Mononuclear cell (primary cell): ENCODE data around the gene SAYSD1. TPM values are rescaled to one million over a fixed set of nuclear protein-coding genes. Genes with fewer than 3 reads are reported as not detected.

Experiments used
- H3K27me3 ChIP-seq: 2 replicates; pipeline ENCODE4 v1.6.0; 2011; ENCODE audit warnings: low read length, control low read depth; ENCODE audit not compliant: insufficient read depth
- H3K4me1 ChIP-seq: 2 replicates; pipeline ENCODE4 v1.5.1; 2011; ENCODE audit warnings: mild to moderate bottlenecking, low read length, control low read depth; ENCODE audit not compliant: insufficient read depth
- H3K4me3 ChIP-seq: 2 replicates; pipeline ENCODE4 v1.5.1; 2011; ENCODE audit warnings: mild to moderate bottlenecking, low read length, moderate library complexity
- H3K9me3 ChIP-seq: 2 replicates; pipeline ENCODE4 v1.5.1; 2011; ENCODE audit warnings: low read depth, mild to moderate bottlenecking, control low read depth, low read length
- total RNA-seq: library from RNA; depleted of rRNA; stranded (reverse); fragments of >200 nt; gene quantifications from one replicate; pipeline ENCODE4 v1.2.3, GENCODE V29; 2012

The SAYSD1 gene
- total RNA-seq, 1 donor = 16.4 TPM

DNA sequence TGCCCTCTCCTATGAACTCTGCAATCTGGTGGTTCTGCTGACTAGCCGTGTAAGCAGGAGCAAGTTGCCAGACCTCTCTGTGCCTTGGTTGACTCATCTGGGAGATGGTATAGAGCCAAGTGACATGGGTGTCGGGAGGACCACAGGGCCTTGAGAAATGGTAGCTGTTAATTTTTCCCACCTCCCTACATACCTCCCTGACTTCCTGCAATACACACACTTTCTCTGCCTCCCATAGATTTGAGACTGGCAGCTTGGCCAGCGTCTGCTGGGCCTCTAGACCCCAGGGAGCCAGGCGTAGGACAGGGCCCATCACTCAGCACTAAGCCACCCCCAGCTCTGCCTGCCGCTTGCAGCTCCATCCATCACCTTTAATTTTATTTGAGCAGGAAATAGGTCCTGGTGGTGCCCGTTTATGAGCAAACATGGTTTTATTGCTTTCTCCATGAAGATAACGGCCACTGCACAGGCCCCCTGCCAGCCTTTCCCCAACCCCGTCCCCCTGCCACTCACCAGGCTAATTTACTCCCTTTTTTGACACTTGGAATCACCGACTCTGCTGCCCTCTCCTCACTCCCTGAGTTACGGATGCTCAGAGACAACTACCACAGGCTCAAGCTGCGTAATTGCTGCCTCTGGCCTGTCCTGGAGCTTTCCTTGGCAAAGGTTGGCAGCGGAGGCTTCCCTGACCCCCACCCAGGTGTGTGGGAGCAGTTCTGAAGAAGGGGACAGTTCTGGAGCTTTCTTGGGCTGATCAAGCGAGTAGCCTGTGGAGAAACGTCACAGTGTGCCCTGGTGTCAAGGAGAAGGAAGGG lies 55.3 kb downstream of the SAYSD1 start:
- Histone ChIP-seq H3K4me3 (no peak overlapping the region), H3K9me3 (no peaks in the 10 kb centered on the region), H3K27me3 (no peaks in the 10 kb centered on the region), H3K4me1 (no peaks in the 10 kb centered on the region)

DNA sequence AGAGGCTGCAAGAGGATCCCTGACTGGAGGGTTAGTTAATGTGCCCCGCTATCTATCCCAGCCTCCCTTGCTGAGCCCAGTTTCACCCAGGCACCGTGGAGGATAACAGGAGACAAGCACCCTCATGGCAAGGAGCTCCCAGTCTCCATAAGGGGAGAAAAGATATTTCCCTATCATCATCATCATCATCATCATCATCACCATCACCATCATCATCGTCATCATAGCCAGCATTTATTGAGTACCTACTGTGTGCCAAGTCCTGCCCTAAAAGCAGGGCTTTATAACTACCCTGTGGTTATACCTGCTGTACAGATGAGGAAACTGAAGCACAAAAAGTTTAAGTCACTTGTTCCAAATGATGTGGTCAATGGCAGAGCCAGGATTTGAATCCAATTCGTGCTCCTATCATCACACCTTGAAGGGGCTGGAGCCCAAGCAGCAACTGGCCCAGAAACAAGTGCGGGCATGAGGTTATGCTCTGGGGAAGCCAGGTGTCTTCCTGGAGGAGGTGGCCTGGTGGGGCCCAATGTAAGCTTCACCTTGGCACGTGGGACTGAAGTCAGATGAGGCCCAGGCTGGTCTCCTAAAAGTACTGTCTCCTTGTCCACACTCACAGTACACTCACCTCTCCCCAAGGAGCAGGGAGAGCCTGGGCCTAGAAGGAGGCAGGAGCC lies 56.4 kb downstream of the SAYSD1 start:
- H3K9me3 ChIP-seq = no peaks in the 10 kb centered on the region
- H3K4me3 ChIP-seq = no peak overlapping the region
- no peaks in the 10 kb centered on the region for H3K4me1 ChIP-seq
- H3K27me3 ChIP-seq = no peaks in the 10 kb centered on the region

DNA sequence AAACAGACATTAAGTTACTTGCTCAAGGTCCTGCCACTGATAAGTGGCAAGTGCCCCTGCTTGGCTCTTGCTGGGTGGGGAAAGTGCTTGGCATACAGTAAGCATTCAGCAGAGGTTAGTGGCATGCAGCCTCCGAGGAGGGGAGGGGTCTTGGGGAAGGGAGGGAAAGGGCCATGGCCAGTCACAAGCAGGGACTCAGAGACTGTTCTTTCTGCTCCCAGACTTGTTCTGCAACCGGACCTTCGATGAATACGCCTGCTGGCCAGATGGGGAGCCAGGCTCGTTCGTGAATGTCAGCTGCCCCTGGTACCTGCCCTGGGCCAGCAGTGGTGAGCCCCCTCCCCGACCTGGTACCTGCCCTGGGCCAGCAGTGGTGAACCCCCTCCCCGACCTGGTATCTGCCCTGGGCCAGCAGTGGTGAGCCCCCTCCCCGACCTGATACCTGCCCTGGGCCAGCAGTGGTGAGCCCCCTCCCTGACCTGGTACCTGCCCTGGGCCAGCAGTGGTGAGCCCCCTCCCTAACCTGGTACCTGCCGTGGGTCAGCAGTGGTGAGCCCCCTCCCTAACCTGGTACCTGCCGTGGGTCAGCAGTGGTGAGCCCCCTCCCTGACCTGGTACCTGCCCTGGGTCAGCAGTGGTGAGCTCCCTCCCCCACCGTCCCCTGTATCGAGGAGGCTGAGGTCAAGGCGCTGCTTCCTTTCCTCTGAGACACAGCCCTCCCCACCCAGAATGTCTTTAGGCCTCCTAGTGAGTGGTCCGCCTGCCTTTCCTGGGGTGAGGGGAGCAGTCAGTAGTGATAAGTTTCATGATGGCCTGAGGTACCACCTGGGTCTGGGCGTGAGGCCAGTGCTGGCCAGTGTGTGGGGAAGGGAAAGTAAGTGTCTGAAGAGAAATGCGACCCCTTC lies 57.5 kb downstream of the SAYSD1 start:
- no peaks in the 10 kb centered on the region for H3K27me3 ChIP-seq
- no peaks in the 10 kb centered on the region for H3K4me1 ChIP-seq
- no peaks in the 10 kb centered on the region for H3K9me3 ChIP-seq
- no peak overlapping the region for H3K4me3 ChIP-seq

DNA sequence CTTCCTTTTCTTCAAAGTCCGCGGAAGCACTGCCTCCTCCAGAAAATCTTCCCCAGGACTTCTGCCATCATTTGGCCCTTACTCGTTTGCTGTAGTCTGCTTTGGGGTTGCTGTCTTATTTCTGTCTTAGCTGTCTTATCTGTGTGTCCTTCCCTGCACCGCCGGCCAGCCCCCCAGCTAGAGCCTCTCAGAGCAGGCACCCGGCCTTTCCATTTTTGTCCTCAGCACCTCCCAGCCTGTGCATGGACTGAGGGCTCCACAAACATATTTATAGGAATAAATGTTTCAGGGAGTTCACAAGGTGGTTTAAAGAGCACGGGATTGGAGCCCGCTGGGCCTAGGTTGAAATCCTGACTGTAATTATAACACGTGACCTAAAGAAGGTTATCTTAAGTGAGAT lies 58.3 kb downstream of the SAYSD1 start:
- no peaks in the 10 kb centered on the region for H3K9me3 ChIP-seq
- no peak overlapping the region for H3K4me3 ChIP-seq
- no peaks in the 10 kb centered on the region for H3K4me1 ChIP-seq
- no peaks in the 10 kb centered on the region for H3K27me3 ChIP-seq

DNA sequence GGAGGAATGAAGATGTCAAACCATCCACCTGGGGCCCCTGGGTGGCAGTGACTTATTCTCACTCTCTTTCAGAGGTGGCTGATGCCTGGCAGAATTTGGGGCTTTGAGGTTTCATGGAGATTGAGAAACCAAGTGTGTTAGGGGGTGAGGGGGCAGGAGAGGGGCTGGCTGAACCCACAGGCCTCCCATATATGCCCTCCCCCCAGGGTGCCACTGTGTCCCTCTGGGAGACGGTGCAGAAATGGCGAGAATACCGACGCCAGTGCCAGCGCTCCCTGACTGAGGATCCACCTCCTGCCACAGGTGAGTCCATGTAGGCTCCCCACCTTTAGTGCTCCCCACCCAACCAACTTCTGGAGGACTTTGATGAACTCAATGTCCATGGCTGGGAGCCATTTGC lies 58.8 kb downstream of the SAYSD1 start:
- Histone ChIP-seq H3K9me3 (no peaks in the 10 kb centered on the region), H3K27me3 (no peaks in the 10 kb centered on the region), H3K4me1 (no peaks in the 10 kb centered on the region), H3K4me3 (no peak overlapping the region)

DNA sequence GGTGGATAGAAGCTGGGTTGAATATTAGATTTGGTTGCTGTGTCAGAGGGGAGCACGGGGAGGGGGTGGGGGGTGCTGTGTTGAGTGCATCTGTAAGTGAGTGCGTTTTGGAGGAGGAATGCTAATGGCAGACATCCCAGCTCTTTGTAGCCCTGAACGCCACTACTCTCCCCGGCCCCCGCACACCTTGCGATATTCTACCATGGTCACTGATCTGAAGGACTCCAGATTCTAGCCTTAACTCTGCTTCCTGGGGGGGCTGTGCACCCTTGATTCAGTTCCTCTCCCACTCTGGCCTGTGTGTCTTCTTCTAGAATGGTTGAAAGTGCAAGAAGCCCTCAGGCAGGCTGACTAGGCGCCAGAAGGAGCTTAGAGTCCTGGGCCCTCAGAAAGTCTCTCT lies 59.3 kb downstream of the SAYSD1 start:
- H3K9me3 ChIP-seq = no peaks in the 10 kb centered on the region
- H3K27me3 ChIP-seq = no peaks in the 10 kb centered on the region
- H3K4me3 ChIP-seq = no peak overlapping the region
- no peaks in the 10 kb centered on the region for H3K4me1 ChIP-seq

DNA sequence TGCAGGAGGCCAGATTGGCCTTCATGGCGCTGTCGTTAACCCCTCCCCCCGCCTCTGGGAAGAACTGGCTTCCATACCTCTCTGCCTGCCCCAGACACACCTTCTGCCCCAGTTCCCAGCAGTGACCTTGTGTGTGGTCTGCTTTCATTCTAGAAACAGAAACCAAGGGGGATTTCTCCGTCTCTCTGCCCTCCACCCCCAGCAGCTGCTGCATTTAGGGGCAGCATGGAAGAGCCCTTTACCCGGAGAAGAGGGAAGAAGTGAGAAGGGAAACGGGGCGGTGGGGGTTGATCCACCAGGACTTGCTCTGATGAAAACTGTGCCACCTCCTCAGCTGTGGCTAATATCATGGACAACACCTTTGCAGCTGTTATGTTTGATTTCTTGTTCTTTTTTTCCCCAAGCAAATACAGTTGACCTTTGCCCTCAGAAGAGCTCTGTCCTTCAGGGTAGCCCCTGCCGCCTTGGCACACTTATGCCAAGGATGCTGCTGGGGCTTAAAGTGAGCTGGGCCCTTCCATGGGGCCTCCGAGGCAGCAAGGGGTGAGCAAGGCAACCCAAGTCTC lies 60.3 kb downstream of the SAYSD1 start:
- H3K9me3 ChIP-seq = no peaks in the 10 kb centered on the region

More for the DNA sequence above, 60.3 kb downstream of the SAYSD1 start:
- no peak overlapping the region for H3K4me3 ChIP-seq
- no peaks in the 10 kb centered on the region for H3K27me3 ChIP-seq
- H3K4me1 ChIP-seq = no peaks in the 10 kb centered on the region

Other genes with a start within 250 kb of the SAYSD1 start
- gene GLP1R, start 66.4 kb downstream of the SAYSD1 start, total RNA-seq = 0.10 TPM
- gene KCNK5, start 114.3 kb upstream of the SAYSD1 start, total RNA-seq = 0.31 TPM
- 0.52 TPM for gene KCNK17, start 199.2 kb upstream of the SAYSD1 start, total RNA-seq
- not detected for gene KCNK16, start 207.5 kb upstream of the SAYSD1 start, total RNA-seq